GM13976 (cell line): ENCODE measurements around the gene MAPKAPK2.

Experiments
- DNase-seq: peaks from one replicate; pipeline ENCODE4 v3.0.0; 2012; ENCODE audit warnings: low spot score
- CTCF ChIP-seq: IDR thresholded peaks from 2 replicates; pipeline ENCODE4 v1.5.1; 2012; ENCODE audit warnings: borderline replicate concordance, mild to moderate bottlenecking; ENCODE audit not compliant: insufficient read depth; ENCODE audit errors: extremely low read depth, missing control alignments, control extremely low read depth
- in situ Hi-C: fragments of 300-500 bp; cut with MboI; formaldehyde crosslinking; loops from one replicate; pipeline ENCODE4 v1.12.0; 2022; ENCODE audit warnings: low sequenced_read_pairs, mixed read lengths, inconsistent platforms; ENCODE audit not compliant: unreplicated experiment

MAPKAPK2 gene

GRCh38 chr1:206674236-206674635 lies 10.5 kb upstream of the MAPKAPK2 start:
- in situ Hi-C loops, result no loop called here
- TF ChIP-seq CTCF, result no peak
- no peak for DNase-seq

GRCh38 chr1:206674745-206675175 lies 9.9 kb upstream of the MAPKAPK2 start:
- DNase-seq, result no peak
- no peak for TF ChIP-seq CTCF
- in situ Hi-C loops, result no loop called here

GRCh38 chr1:206676499-206676898 lies 8.2 kb upstream of the MAPKAPK2 start:
- no peak for DNase-seq
- in situ Hi-C loops, result no loop called here
- TF ChIP-seq CTCF, result no peak

GRCh38 chr1:206678490-206678889 lies 6.2 kb upstream of the MAPKAPK2 start:
- no peak for DNase-seq
- no peak for TF ChIP-seq CTCF

GRCh38 chr1:206679738-206680211 lies 4.9 kb upstream of the MAPKAPK2 start:
- no peak for TF ChIP-seq CTCF
- DNase-seq, result peak; percentile 56
- in situ Hi-C loops, result no loop called here

More at GRCh38 chr1:206678490-206678889, 6.2 kb upstream of the MAPKAPK2 start:
- in situ Hi-C loops, result no loop called here

GRCh38 chr1:206680279-206680678 lies 4.4 kb upstream of the MAPKAPK2 start:
- DNase-seq, result no peak
- no peak for TF ChIP-seq CTCF
- in situ Hi-C loops, result no loop called here

- TF ChIP-seq CTCF, result no peak
- in situ Hi-C loops, result no loop called here
- no peak for DNase-seq
Measured at GRCh38 chr1:206681359-206681758, 3.3 kb upstream of the MAPKAPK2 start.
